Mucosa of descending colon (tissue), 3 donors: ENCODE results near the gene BBX. TPM values are rescaled to one million over a fixed set of nuclear protein-coding genes. Genes with fewer than 3 reads are reported as not detected.

Experiments used
- ATAC-seq: fragments of 200-7000 bp; cut with Tn5 transposase; one replicate; pipeline ENCODE4 v1.9.1; 2020; ENCODE audit warnings: mild to moderate bottlenecking, moderate library complexity
- DNase-seq, 3 donors: peaks; one replicate each; pipeline ENCODE4 v3.0.0-alpha.2; 2020
- H3K36me3 ChIP-seq: fragments of 200-600 bp; one replicate; pipeline ENCODE4 v1.8.0; 2021; ENCODE audit warnings: low read depth, mild to moderate bottlenecking
- H3K4me1 ChIP-seq: fragments of 200-600 bp; one replicate; pipeline ENCODE4 v1.8.0; 2021; ENCODE audit warnings: low read depth, mild to moderate bottlenecking
- H3K4me3 ChIP-seq: fragments of 200-600 bp; one replicate; pipeline ENCODE4 v1.8.0; 2021; ENCODE audit warnings: mild to moderate bottlenecking
- H3K9me3 ChIP-seq: fragments of 200-600 bp; one replicate; pipeline ENCODE4 v1.8.0; 2021; ENCODE audit warnings: mild to moderate bottlenecking
- CTCF ChIP-seq: fragments of 200-600 bp; IDR thresholded peaks from one replicate; pipeline ENCODE4 v1.8.0; 2022; ENCODE audit warnings: antibody characterized with exemption, mild to moderate bottlenecking
- intact Hi-C, 2 donors: fragments of 100-400 bp; cut with DNase I in 1 of 2; cut with micrococcal nuclease in 1 of 2; formaldehyde crosslinking; loops; one replicate each; pipeline versions ENCODE4 v1.11.0 to v1.11.1; 2022; cut with DNase I, micrococcal nuclease
- total RNA-seq, 3 donors: library from RNA; stranded (reverse); fragmentation: NEBNext Ultra II Directional in 2 of 3; extraction: Animal tissue kit (Norgen Biotek cat#: 25700) in 2 of 3; gene quantifications; one replicate each; pipeline versions ENCODE4 v1.2.1 to v1.2.4, GENCODE V29; 2021 to 2023
- donor health status: DM: no; HTN: no; CAD: no; lungs with moderate emphysema.
- donor health status: DM: no; HTN: no; CAD: no.
- donor health status: DM: no; HTN: yes; CAD: no.

The BBX gene
- total RNA-seq, 3 donors from 2014 or later, result 24.4 to 69.9 (median 26.0) TPM

DNA sequence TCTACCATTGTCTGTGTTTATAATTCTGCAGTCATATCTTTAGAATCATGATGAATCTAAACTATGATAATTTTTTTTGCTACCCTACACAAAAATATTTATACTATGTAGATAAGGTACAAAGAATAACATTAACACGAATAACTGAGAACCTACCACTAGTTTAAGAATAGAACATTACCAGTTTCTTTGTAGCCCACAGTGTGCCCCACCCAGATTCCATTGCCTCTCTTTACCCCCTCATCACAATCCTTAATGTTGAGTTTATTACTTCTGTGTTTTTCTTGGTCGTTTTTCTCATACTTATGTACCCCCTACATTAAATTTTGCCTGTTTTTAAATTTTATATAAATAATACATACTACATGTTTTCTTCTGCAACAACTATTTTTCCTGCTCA lies 140.5 kb downstream of the BBX start:
- ATAC-seq, result no peak
- Histone ChIP-seq H3K4me1 (no peaks in the 10 kb centered on the region), H3K4me3 (no peak overlapping the region), H3K36me3 (no peaks in the 10 kb centered on the region), H3K9me3 (no peaks in the 10 kb centered on the region)
- intact Hi-C loops, result no loop called here
- TF ChIP-seq CTCF, result no peak
- no peak for DNase-seq

DNA sequence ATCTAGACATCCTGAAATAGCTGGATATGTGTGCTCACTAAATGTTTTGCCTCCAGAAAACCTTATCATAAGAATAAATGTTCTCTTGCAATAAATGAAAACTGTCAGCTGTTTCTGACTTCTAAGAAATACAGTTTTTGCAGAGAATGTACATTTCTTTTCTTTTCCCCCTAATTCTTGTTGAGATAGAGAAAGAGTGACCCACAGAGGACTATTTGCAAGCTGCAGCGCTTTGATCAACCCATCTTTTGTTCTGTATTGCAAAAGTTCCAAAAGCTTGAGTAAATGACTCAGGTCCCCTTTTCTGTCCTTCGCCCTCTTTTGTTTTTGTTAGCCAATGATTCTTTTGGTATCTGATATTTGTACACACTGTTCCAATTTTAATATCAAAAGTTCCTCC lies 141.9 kb downstream of the BBX start:
- Histone ChIP-seq H3K9me3 (no peaks in the 10 kb centered on the region), H3K4me1 (no peaks in the 10 kb centered on the region), H3K36me3 (no peaks in the 10 kb centered on the region), H3K4me3 (no peak overlapping the region)
- no peak for TF ChIP-seq CTCF
- DNase-seq (no peak), ATAC-seq (no peak)
- intact Hi-C loops, result no loop called here

DNA sequence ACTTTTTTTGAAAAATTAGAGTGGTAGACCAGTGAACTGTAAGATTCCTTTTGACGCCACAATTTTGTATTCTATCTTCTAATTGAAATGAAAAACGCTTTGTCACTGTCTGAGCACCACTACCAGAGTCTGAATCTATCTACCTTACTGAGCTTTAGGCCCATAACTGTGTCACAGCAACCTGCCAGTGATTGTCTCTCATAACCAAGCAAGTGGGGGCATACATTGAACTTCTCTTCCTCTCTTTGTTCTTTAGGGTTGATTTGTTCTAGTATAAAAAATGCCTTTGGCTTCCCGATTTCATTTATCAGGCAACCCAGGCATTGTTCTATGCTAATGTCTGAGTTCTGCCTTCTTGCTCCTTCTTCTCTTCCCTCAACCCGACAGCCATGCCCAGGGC lies 142.6 kb downstream of the BBX start:
- Histone ChIP-seq H3K4me3 (no peak overlapping the region), H3K9me3 (no peaks in the 10 kb centered on the region), H3K4me1 (no peaks in the 10 kb centered on the region), H3K36me3 (no peaks in the 10 kb centered on the region)
- intact Hi-C loops, result no loop called here
- ATAC-seq (no peak), DNase-seq (no peak)
- TF ChIP-seq CTCF, result no peak

- H3K4me3 ChIP-seq, result no peak overlapping the region
- no peaks in the 10 kb centered on the region for H3K4me1 ChIP-seq
- H3K9me3 ChIP-seq, result no peaks in the 10 kb centered on the region
- H3K36me3 ChIP-seq, result no peaks in the 10 kb centered on the region
- no peak for ATAC-seq
- DNase-seq, result no peak
- intact Hi-C loops, result no loop called here
- TF ChIP-seq CTCF, result no peak
These were observed 144.1 kb downstream of the BBX start for GRCh38 chr3:107666853-107667252.

DNA sequence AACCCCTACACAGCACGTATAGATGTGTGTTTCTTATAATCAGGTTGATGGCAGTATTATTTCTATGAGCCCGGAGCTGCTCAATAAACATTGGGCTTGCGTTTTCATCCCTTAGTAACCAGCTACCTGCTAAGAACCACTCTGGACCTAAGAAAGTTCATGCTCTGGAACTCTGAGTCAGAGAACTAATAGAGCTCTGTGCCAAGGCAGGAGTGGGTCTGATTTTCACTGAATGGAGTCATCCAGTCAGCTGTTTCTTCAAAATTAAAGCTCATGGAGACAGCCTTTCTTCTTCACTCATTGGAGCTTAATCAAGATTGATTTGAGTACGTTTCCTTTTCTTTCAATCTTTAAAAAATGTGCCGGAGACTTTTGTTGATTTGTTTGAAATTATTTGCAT lies 145.7 kb downstream of the BBX start:
- no peak for ATAC-seq
- intact Hi-C loops, result no loop called here

More for the DNA sequence above, 145.7 kb downstream of the BBX start:
- H3K4me3 ChIP-seq, result no peak overlapping the region
- no peak for TF ChIP-seq CTCF
- DNase-seq, result no peak
- H3K4me1 ChIP-seq, result no peaks in the 10 kb centered on the region
- H3K9me3 ChIP-seq, result no peaks in the 10 kb centered on the region
- no peaks in the 10 kb centered on the region for H3K36me3 ChIP-seq
